Erythroblast (primary cell): ENCODE measurements around the gene MICAL2.

Experiments used
- DNase-seq, 2 experiments: peaks; one replicate each; lab custom pipeline; 2025; lab: John Stamatoyannopoulos, UW
- GATA1 ChIP-seq: IDR thresholded peaks from 2 replicates; pipeline ENCODE4 v1.6.1; 2011; ENCODE audit warnings: low read depth, mild to moderate bottlenecking, control low read depth, low read length, moderate library complexity
- POLR2A ChIP-seq: IDR thresholded peaks from 2 replicates; pipeline ENCODE4 v1.6.1; 2011; ENCODE audit warnings: mild to moderate bottlenecking, low read length

Gene MICAL2

GRCh38 chr11:12161137-12161536 lies 50.7 kb downstream of the MICAL2 start:
- no peak for DNase-seq
- TF ChIP-seq POLR2A (no peak), GATA1 (no peak)

- DNase-seq, result no peak
- TF ChIP-seq POLR2A, result no peak
- no peak for TF ChIP-seq GATA1
Observed at GRCh38 chr11:12161603-12162350, 51.4 kb downstream of the MICAL2 start.

- DNase-seq, result no peak
- TF ChIP-seq POLR2A, result no peak
- no peak for TF ChIP-seq GATA1
Observed at GRCh38 chr11:12162652-12163051, 52.3 kb downstream of the MICAL2 start.

- TF ChIP-seq POLR2A (no peak), GATA1 (no peak)
- no peak for DNase-seq
Observed at GRCh38 chr11:12163181-12163941, 53.0 kb downstream of the MICAL2 start.

- DNase-seq, result no peak
- TF ChIP-seq GATA1 (no peak), POLR2A (no peak)
Observed at GRCh38 chr11:12164061-12165014, 53.9 kb downstream of the MICAL2 start.

GRCh38 chr11:12165237-12165875 lies 55.0 kb downstream of the MICAL2 start:
- TF ChIP-seq POLR2A, result no peak
- TF ChIP-seq GATA1, result no peak
- DNase-seq, result no peak

GRCh38 chr11:12166299-12167060 lies 56.1 kb downstream of the MICAL2 start:
- TF ChIP-seq POLR2A (no peak), GATA1 (no peak)
- DNase-seq, result no peak

- peak in 1 of 2 experiments; percentile 26 for DNase-seq
Observed at GRCh38 chr11:12167061-12168000, 56.9 kb downstream of the MICAL2 start.

GRCh38 chr11:12168114-12168513 lies 57.7 kb downstream of the MICAL2 start:
- TF ChIP-seq POLR2A, result no peak
- no peak for TF ChIP-seq GATA1
- no peak for DNase-seq

More at GRCh38 chr11:12167061-12168000, 56.9 kb downstream of the MICAL2 start:
- TF ChIP-seq GATA1 (no peak), POLR2A (no peak)

- TF ChIP-seq GATA1, result no peak
- no peak for TF ChIP-seq POLR2A
- DNase-seq, result no peak
Observed at GRCh38 chr11:12169822-12170221, 59.4 kb downstream of the MICAL2 start.

- TF ChIP-seq POLR2A, result no peak
- no peak for TF ChIP-seq GATA1
- no peak for DNase-seq
Observed at GRCh38 chr11:12170501-12170900, 60.1 kb downstream of the MICAL2 start.
